Amniotic epithelial cell (primary cell): ENCODE measurements around the gene RASAL1.
A peak's percentile ranks its signal among the peaks of the same experiment; 100 is the strongest.
"Not testable (repeated sequence)": the region's sequence is repeated elsewhere in the genome, so short reads cannot be mapped to it uniquely, and the experiment has no call there.

Experiments
- DNase-seq: peaks from one replicate; pipeline ENCODE4 v3.0.0-alpha.2; 2010; ENCODE audit warnings: low read depth

Gene RASAL1

DNA sequence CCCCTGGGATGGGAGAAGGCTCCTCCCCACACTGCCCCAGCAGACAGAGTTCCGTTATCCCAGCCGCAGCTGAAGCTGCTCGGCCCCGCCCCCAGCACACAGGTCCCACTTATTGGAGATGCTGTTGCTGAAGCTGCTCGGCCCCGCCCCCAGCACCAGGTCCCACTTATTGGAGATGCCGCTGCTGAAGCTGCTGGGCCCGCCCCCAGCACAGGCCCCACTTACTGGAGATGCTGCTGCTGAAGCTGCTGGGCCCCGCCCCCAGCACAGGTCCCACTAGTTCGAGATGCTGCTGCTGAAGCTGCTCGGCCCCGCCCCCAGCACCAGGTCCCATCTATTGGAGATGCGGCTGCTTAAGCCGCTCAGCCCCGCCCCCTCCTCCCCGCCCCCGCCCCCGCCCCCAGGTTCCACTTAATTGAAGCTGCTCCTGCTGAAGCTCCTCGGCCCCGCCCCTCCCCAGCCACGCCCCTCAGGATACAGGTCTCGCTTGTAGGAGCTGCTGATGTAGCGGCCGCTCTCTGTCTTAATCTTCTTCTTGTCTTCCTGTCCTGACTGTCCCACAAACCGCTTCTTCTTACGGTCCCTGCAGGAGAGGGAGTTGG is 26.0 kb upstream of the RASAL1 start:
- peak; percentile 21 for DNase-seq

DNA sequence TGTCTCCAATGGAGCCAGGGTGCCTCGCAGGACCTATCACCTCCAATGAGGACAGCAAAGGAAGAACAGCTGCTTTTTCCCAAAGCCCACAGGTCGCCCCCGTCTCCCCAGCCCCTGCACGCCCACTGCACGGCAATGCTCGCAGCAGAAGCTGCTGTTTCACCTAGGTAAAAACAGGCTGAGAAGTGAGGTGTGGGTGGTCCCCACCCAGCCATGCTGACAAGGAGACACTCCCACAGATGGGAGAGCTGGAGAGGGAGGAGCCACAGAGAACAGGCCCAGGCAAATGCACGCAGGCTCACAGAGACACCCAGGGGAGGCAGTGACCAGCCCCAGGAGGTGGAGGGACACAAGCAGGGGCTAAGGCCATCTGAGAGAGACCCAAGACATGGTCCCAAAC is 24.4 kb upstream of the RASAL1 start:
- no peak for DNase-seq

DNA sequence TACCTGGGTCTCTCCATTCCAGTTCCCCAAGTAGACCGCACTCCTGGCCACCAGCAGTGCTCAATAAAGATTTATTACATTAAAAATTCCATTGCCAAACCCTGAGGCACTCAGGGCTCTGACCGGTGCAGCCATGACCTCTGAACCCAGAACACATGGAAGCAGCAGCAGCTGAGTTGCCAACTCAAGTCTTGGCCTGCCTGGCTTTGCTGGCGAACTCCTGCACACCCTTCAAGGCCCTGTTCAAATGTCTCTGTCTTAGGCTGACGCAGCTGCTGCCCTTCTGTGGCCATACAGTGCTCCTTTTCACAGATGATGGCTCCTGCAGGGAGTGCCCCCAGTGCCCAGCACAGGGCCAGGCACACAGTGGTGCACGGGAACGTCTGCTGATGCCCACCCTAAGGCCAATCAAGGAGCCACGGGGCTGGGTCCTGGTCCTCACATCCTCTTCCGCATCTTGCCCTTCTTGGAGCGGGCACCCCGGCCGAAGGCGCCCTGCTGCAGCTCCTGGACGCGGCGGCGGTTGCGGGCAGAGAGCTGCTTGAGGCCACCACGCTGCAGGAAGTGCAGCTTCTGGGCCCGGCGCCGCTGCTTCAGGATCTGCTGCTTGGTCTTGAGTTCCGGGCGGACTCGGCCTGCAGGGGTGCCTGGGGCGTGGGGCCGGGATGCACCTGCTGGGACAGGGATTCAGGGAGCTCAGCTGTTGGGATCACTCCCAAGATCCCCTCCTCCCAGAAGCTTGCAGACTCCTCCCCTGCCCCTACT is 23.1 kb upstream of the RASAL1 start:
- DNase-seq: no peak

DNA sequence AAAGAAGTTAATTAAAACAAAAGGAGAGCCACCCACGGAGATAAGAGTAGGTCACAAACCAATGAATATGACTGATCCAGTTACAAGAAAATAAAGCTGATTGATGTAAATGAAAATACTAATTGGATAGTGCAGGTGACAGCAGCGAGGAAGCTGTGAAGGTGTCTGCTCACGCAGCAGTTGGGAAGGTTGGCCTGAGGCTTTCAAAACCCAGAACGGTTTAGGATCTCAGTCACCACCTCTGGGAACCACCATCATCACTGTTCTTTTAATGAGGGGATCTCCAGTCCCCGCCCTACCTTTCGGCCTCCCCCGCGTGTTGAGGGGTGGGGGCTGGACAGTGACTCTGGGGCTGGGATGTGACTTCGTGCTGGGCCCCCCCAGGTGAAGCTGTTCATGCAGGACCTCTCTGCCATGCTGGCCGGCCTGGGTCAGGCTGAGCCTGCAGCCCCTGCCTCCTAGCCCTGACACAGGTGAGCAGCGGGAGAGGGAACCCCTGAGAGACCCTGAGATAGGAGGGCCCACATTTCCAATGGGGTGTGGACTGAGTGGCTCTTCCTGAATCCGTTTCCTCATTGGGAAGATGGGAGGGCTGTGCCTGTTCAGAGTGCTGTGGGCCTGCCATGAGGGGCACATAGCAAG is 21.8 kb upstream of the RASAL1 start:
- no peak for DNase-seq

DNA sequence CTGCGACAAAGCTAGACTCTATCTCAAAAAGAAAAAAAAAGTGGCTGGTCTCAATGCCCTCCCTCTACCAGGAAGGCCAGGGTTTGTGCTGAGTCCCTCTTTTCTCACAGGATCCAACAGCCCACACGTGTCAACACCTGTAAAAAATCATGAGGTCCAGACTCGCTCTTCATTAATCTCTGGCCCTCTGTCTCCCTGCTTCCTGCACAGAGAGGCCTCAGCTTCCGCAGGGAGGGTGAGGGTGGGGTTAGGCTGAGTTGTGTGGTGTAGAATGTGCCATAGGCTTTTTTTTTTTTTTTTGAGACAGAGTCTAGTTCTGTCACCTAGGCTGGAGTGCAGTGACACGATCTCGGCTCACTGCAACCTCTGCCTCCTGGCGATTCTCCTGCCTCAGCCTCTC is 20.1 kb upstream of the RASAL1 start:
- DNase-seq: no peak

DNA sequence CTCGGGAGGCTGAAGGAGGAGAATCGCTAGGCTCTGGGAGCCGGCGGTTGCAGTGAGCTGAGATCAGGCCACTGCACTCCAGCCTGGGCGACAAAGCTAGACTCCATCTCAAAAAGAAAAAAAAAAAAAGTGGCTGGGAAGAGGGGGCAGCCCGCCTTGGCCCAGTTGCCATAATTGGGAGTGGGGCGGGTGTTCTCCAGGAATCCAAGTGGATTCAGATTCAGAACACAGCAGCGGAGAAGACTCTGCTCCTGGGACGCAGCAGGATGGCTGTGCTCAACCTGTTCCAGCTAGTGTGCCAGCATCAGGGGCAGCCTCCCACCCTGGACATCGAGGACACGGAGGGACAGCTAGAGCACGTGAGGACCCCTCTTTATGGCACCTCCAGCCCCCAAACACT is 19.5 kb upstream of the RASAL1 start:
- DNase-seq: no peak

DNA sequence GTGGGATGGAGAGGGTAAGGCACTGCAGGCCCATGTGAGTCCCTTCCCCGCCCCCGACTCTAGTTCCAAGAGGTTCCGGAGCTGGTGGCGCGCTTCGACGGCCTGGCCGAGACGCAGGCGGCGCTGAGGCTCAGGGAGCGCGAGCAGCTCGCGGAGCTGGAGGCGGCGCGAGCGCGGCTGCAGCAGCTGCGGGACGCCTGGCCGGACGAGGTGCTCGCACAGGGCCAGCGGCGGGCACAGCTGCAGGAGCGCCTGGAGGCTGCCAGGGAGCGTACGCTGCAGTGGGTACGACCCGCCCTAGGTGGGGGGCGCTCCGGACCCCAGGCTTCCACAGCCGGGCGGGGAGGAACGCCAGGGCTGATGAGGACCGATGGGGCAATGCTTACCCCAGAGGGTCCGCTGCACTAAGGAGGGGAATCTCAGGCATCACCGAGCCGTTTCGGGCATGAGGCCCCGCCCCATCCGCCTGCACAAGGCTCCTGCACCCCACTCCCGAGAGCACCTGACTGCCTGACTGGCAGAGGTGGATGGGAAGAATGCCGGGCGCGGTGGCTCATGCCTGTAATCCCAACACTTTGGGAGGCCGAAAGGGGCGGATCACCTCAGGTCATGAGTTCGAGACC is 18.9 kb upstream of the RASAL1 start:
- DNase-seq: no peak

DNA sequence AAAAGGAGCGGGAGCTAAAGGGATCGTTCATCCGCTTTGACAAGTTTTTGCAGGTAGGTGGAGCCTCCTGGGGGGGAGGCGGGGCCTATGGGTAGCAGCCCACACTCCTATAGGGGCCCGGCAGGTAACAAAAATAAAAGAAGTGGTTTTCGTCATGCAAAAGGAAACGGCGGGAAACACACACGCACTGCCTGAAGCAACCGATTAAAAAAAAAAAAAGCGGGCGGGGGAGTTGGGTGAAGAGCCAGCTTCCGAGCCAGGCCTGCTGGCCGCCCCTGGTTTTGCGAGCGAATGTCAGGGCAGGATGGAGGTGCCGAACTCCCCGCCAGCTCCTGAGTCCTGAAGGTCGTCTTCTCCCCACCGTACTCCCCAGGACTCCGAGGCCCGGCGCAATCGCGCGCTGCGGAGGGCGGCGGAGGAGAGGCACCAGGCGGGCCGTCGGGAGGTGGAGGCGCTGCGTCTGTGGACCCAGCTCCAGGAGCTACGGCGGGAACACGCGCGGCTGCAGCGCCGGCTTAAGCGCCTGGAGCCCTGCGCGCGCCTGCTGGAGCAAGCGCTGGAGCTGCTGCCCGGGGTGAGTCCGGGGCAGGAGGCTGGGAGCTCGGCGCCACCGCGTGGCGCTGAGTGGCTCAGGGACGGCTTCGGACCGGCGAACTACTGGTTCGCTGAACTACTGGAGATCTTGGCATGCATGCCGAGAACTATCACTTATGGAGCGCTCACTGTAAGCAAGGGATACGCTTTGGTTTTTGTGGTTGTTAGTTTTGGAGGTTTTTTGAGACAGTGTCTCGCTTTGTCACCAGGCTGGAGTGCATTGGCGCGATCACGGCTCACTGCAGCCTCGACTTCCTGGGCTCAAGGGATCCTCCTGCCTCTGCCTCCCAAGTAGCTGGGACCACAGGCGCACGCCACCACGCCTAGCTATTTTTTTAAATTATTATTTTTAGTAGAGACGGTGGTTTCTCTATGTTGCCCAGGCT is 17.6 kb upstream of the RASAL1 start:
- peak; percentile 59 for DNase-seq

DNA sequence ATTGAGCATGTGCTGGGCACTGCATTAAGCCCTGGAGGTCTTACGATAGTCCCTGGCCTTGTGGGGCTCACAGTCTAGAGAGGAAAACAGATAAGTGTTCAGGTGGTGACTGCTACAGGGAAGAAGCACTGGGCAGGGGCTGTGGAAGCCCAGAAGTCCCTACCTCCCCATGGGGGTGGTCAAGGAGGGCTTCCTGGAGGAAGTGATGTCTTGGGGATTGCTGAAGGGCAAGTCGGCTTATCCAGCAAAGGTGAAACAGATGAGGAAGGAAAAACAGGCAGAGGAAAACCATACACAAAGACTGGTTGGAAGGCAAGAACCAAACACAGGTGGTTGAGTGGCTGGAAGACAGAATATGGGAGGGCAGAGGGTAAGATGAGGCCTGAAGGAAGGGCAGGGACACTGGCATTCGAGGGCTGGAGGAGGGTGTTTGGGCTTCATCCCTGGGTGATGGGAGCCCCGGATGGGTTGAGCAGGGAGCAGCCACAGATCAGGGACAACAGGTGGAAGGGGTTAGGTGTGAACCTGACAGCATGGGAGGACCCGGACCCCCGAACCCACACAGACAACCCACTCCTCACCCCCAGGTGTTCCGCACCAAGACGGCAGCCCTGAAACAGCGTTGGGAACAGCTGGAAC is 16.8 kb upstream of the RASAL1 start:
- DNase-seq: no peak

DNA sequence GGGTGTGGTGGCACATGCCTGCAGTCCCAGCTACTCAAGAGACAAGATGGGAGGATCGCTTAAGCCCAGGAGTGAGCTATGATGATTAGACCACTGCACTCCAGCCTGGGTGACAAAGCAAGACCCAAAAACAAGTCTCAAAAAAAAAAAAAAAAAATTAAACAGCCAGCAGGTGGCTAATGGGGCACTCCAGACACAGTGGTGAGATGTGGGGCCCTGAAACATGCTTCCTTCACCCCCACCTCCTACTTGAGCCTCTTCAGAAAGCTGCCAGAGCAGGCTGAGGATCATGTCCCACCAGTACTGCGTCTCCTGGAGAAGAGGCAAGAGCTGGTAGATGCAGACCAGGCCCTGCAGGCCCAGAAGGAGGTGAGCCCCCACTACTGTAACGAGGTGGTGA is 16.1 kb upstream of the RASAL1 start:
- DNase-seq: no peak

DNA sequence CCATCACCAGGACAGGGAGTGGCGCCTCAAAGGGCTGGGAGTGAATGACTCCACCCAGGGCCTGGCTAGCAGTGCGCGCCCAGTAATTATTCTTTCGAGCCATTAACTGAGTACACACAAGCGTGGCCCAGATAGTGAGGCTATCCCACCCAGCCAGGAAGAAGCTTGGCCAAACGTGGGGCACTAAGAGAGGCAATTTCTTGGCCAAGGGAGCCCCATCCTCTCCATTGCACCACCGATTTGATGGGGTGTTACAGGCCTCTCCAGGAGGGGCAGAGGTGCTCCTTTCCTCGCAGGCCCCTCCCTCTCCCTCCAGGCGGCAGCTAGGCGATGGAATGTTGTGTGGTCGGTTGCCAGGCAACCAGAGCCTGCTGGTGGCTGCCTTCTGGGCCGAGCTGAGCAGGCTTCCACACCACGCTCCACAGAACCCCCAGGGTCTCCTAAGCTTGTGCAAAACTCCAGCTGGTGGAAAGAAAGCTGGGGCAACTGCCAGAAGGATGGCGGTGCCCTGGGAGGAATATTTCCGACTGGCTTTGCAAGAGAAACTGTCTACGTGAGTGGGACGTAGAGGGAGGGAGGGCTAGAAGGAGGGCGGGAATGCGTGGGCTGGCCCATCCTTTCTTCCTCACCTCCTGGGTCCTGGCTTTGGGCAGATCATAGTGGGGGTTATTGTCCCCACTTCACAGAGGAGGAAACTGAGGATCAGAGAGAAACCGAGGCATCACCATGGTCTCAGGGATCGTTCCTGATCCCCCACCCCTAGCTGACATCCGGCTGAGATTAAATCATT is 14.0 kb upstream of the RASAL1 start, which contains the start of gene CFAP73:
CFAP73 (plus strand) TSS at position 364 of the 790 bp plus-strand sequence; CDS start at position 498, 134 bp downstream.
- peak; percentile 83 for DNase-seq

DNA sequence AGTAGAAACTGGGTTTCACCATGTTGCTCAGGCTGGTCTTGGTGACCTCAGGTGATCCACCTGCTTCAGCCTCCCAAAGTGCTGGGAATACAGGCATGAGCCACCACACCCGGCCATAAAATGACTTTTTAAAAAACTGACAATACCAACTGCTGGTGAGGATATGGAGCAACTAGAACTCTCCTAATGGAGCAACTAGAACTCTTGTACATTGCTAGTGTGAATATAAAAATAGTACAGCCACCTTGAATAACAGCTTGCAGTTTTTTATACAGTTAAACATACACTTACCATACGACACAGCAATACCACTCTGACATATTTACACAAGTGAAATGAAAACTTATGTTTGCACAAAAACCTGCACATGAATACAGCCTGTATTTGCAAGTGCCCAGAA is 11.4 kb upstream of the RASAL1 start:
- no peak for DNase-seq

DNA sequence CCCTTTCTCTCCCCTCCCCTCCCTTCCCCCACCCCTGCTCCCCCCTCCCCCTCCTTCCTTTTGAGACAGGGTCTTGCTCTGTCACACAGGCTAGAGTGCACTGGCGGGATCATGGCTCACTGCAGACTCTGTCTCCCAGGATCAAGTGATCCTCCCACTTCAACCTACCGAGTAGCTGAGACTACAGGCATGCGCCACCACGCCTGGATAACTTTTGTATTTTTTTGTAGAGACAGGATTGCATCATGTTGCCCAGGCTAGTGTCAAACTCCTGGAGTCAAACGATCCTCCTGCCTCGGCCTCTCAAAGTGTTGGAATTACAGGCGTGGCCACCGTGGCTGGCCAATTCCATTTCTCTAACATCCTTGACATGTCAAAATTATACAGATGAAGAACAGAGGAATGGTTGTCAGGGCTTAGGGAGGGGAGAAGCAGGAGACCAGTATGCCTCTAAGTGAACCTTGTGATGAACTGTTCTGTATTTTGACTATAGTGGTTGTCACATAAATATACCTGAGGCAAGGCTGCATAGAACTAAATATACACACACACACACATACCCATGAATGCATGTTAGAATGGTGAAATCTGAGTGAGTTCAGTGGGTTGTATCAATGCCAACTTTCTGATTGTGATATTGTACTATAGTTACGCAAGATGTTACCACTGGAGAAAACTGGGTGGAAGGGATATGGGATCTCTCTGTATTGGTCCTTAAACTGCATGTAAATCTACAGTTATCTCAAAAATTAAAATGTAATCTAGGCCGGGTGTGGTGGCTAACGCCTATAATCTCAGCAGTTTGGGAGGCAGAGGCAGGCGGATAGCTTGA is 10.4 kb upstream of the RASAL1 start:
- peak; percentile 74 for DNase-seq

DNA sequence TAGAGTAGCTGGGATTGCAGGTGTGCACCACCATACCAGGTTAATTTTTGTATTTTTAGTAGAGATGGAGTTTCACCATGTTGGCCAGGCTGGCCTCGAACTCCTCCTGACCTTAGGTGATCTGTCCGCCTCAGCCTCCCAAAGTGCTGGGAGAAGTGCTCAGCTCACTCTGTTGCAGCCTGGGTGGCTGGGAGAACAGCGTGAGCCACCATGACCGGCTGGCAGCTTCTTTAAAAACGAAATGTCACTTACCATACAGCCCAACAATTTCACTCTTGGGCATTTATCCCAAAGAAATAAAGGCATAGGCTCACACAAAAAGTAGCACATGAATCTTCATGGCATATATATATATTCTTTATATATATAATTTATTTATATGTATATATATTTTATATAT is 9.2 kb upstream of the RASAL1 start:
- no peak for DNase-seq

DNA sequence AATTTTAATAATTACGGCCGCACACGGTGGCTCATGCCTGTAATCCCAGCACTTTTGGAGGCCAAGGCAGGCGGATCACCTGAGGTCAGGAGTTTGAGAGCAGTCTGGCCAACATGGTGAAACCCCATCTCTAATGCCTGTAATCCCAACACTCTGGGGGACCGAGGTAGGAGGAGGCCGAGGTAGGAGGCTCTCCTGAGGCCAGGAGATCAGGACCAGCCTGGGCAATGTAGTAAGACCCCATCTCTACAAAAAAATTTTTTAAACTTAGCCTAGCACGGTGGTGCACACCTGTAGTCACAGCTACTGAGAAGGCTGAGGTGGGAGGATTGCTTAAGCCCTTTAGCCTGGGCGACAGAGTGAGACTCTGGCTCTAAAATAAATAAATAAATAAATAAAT is 8.4 kb upstream of the RASAL1 start:
- DNase-seq: no peak

DNA sequence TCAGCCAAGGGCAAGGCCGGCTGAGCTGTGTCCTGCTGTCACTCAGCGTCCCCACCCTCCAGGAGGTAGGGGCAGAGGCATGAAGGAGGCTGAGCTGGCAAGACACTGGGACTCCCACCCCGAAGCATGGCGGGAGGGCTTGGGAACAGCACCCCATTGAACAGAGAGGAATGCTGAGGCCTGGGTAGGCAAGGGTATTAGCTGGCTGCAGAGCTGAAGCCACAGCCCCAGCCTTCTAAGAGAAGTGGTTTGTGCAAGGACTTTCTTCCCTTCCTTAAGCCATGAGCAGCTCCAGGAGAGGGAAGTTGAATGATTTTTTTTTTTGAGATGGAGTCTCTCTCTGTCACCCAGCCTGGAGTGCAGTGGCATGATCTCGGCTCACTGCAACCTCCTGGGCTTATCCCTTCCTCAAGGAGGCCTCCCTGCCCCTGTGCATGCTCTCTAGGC is 7.3 kb upstream of the RASAL1 start:
- no peak for DNase-seq

DNA sequence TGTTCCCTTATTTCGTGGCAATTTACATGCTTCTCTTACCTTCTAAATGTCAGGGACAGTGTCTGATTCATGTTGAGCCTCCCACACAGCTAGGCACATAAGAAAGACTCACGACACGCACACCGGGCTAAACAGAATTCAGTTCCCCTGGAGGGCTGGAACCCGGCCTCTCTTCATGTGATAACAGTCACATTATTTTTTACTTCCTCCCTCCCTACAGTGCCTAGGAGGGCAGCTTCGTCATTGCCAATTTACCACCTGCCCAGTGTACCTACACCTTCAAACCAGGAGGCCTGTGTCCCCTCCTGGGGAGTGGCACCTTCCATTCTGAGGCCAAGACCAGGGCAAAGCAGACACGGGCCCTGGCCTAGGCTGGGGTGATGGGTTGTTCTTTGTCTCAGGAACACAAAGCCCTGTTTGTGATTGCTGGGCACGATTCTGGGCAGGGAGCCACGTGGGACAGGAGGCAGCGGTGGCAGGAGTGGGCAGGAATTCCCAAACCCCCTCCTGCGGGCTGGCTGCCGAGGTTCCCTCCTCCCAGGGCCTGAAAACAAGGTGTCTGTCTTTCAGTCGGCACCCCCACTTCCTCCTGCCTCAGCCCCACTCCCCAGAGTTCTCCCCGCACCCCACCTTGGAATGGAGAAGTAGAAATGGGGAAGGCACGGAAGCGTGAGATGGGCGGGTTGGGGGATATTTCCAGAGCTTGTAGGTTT is 6.8 kb upstream of the RASAL1 start:
- DNase-seq: no peak

DNA sequence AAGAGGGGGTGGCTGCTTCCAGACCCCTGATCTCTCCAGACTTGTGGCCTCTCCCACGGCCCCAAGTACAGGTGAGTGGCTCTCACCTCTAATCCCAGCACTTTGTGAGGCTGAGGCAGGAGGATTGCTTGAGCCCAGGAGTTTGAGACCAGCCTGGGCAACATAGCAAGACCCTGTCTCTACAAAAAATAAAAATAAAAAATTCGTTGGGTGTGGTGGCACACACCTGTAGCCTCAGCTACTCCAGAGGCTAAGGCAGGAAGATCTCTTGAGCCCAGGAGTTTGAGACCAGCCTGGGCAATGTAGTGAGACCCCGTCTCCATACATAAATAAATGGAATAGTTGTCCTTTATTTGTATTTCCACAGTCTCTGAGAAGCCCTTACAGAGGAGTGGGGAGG is 6.2 kb upstream of the RASAL1 start:
- DNase-seq: not testable (repeated sequence)

DNA sequence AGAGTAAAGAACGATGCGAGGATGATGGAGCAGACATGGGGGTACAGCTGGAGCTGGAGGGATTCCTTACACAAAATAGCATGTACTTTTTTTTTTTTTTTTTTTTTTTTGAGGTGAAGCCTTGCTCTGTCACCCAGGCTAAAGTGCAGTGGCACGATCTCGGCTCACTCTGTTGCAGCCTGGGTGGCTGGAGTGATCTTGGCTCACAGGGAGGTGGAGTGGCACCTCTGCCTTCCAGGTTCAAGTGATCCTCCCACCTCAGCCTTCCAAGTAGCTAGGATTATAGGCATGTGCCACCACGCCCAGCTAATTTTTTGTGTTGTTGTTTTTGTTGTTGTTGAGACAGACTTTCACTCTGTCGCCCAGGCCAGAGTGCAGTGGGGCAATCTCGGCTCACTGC is 5.1 kb upstream of the RASAL1 start:
- DNase-seq: no peak
